IPS-NIHi7 (cell line): ENCODE measurements around the gene NSF.

Experiments used
- DNase-seq: peaks from one replicate; pipeline ENCODE4 v3.0.0; 2012; ENCODE audit warnings: mixed read lengths; ENCODE audit errors: extremely low spot score

Gene NSF

GRCh38 chr17:46717999-46718398, 127.5 kb downstream of the NSF start:
- DNase-seq, result no peak

- DNase-seq, result no peak
Observed at GRCh38 chr17:46719891-46720290, 129.4 kb downstream of the NSF start.

GRCh38 chr17:46720408-46720807, 129.9 kb downstream of the NSF start:
- no peak for DNase-seq

GRCh38 chr17:46722662-46723285, 132.3 kb downstream of the NSF start:
- no peak for DNase-seq

DNA sequence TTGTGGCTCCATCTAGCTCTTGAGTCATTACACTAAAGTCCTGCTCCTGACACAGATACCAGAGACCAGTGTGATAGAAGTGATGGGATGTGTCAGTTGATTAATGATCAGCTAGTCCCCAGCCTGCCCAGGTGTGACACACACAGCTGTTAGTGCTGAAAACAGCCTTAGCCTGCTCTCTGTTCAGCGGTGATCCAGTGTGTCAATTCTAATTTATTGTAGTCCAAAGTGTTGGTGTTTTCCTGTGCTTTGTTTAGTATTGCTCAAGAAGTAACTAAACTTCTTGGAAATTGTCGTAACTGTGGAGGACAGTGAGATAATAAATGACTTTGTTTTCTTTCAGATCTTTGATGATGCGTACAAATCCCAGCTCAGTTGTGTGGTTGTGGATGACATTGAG, 135.7 kb downstream of the NSF start:
- no peak for DNase-seq

GRCh38 chr17:46727572-46728348, 137.3 kb downstream of the NSF start:
- DNase-seq, result no peak

DNA sequence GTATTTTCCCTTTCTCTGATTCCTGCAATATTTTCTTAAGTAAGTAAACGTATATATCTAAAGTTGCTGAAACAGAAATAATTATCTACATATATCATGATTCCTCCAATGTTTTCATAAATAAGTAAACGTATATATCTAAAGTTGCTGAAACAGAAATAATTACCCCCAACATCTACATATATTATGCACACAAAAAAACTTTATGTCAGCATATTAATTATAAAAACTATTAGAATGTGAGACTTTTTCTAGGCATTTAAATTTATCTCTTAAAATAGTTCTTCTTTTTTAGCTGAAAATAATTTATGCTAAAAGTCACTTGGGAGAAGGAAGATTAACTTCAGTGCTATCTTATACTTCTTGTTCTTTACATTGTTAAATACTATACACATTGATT, 139.6 kb downstream of the NSF start:
- DNase-seq, result no peak

- no peak for DNase-seq
Observed at GRCh38 chr17:46730679-46731078, 140.2 kb downstream of the NSF start.

- DNase-seq, result no peak
Observed at GRCh38 chr17:46732160-46732559, 141.7 kb downstream of the NSF start.

GRCh38 chr17:46732754-46733398, 142.4 kb downstream of the NSF start:
- DNase-seq, result peak; percentile 68

DNA sequence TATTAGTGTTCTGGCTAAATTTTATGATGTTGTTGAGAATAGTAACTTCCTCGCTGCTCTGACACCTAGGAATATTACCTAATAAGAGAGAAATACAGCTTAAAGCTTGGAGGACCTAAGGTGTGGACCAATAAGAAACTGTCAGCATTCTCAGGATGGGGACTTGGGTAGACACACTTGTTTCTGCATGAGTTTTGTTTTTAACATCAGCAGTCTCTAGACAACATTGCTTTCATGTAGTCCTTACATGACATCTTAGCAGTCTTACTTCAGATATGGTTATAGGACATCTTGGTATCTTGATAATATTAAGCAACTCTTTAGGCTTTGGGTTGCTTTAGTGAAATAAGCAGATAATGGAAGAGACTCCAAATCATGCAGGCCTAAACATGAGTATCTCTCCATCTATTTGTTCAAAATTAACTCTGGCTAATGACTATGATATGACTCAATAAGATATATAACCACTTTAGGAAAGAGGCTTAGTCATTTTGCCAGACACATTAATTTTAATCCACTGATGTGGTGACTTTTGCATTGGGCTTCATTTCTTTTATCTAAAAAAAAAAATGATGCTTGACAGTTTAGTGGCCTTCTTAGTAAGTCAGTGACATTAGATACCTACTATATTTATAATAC, 143.5 kb downstream of the NSF start:
- DNase-seq, result no peak

GRCh38 chr17:46736100-46736499, 145.6 kb downstream of the NSF start:
- no peak for DNase-seq

DNA sequence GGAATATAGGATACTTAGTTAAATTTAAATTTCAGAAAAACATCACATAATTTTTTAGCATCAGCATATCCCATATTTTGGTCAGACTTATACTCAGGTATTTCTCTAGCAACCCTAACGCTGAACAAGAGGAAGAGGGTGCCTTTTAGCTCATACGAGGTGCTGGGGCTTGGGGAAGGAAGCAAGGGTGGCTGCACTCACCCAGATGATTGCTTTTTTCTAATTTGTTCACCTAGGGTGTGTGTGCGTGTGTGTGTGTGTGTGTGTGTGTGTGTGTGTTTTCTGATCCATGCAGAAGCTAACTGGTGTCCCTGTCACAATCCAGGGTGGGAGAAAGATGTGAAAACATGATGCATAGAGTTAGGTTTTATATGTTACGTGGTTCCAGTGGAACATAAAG, 146.9 kb downstream of the NSF start:
- no peak for DNase-seq

DNA sequence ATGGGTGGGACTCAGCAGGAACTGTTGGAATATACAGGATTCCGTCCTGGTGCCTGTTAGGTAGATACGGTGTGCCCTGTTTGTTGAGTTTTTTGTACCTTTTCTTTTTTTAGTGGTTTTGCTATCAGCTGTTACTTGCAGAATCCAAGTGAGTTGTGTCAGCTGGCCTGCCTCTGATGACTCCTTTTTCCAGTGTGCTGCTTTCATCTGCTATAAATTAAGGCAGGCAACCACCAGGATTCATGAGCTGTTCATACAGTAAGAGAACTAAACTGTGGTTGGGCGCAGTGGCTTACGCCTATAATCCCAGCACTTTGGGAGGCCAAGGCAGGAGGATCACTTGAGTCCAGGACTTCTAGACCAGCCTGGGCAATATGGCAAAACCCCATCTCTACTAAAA, 148.1 kb downstream of the NSF start:
- DNase-seq, result no peak

- no peak for DNase-seq
Observed at GRCh38 chr17:46739982-46740381, 149.5 kb downstream of the NSF start.

DNA sequence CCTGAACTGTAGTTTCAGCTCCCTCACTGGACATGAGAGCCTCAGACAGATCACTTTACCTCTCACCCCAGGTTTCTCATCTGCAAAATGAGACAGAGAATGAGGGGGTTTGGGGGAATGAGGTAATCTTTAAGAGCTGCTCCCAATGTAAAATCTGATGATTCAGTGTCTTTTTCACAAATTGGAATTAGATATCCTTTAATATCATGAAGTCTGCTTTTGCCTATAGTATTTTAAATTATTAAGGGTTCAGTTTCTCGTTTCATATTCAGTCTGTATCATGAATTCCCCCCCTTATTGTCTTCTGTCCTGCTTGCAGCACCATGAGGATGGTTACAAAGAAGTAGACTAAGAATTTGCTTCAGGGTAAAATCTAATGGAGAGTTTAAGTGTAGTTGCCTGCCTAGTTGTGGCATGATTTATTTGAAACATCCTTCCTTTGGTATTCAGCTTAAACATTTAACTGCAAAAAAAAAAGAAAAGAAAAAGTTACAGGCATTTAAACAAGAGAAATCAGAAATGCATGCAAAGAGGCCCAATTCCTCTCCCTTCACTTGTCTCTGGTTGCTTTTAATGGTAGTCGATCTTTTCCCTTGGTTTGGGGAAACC, 150.8 kb downstream of the NSF start:
- no peak for DNase-seq

GRCh38 chr17:46742565-46743270, 152.2 kb downstream of the NSF start:
- DNase-seq, result no peak

- no peak for DNase-seq
Observed at GRCh38 chr17:46744441-46744840, 154.0 kb downstream of the NSF start.

DNA sequence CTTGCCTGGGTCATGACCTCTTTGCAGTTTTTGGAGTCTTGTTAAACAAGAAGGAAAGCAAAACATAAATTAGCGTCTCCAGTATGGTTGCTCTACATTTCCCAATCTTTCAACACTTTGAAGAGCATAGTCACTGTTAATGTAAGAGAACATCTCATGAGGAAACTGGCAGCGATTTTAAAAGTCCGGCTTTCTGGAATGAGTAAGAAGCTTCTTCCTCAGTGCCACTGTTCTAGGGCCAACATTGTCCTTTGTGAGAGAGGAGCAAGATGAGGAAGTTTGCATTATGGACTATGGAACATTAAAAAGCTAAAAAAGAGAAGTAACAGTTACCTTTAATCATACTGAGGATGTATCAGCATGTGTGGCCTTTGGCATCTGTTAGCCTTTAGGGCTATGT, 154.9 kb downstream of the NSF start:
- no peak for DNase-seq

DNA sequence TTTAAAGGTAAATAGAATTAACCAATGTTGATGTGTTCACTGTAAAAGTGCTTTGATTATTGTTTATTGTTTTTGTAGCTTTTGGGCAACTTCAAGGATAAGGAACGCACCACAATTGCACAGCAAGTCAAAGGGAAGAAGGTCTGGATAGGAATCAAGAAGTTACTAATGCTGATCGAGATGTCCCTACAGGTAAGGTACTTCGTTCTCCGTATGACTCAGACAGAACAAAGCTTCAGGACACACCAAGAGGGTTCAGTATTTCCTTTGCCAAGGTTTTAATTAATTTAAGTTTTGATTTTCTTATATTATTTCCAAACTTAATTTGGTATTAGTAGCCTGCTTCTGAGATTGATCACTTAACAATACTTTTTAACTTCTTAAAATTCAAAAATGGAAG, 161.0 kb downstream of the NSF start:
- DNase-seq, result no peak

DNA sequence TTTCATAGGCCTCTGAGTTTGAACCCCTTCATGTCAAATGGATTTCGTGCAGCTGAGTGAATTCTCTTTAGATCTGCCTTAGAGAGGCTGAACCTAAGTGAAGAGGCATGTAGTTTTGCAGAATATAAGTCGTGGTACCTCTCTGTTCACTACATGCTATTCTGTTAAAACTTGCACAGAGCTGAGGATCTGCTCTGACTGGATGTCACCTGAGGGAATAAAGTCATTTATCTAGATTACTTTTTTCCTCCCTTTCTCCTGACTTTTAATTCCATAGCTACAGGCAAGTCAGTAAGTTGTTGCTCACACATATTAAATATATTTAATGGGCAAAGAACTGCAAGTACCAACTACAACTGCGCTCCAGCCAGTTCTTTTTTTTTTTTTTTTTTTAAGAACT, 163.3 kb downstream of the NSF start:
- no peak for DNase-seq
